Measurements from ENCODE around the gene ATF6. TPM values are rescaled to one million over a fixed set of nuclear protein-coding genes. Genes with fewer than 3 reads are reported as not detected.

ATF6 gene
- total RNA-seq, 1 experiment from 2014 or later = 20.9 TPM

DNA sequence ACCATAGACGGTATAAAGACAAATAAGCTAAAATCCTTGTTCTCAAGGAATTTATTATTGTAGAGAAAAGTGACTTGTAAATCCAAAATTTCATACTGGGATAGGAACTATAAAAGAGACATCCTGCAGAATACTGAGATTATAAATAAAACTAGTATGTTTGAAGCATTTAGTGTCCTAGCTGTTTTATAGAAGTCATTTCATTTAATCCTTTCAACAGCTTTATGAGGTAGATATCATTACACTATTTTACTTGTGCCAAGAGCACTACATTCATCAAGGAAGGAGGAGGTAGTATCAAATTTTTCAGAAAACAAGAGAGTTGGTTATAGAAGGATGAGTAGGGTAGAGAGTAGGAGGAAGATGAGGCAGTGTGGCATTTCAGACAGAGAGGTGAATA is 119.6 kb downstream of the ATF6 start:
- POLR2A ChIA-PET = no interaction called here
- intact Hi-C loops (cut with micrococcal nuclease) = no loop called here

More for the DNA sequence above, 119.6 kb downstream of the ATF6 start:
- no peaks in the 10 kb centered on the region for H4K20me1 ChIP-seq (ENCODE audit: insufficient read depth)
- no peaks in the 10 kb centered on the region for H3K79me2 ChIP-seq (ENCODE audit: insufficient read depth, low read length)
- no peaks in the 10 kb centered on the region for H3K9me2 ChIP-seq (ENCODE audit: insufficient read depth)
- BruUV-seq (replicated peaks) = no TSS peak
- H3K27ac ChIP-seq (ENCODE audit: low read depth, low read length) = no peak overlapping the region
- H3K9me3 ChIP-seq (ENCODE audit: control insufficient read depth in 1 of 2, insufficient read depth in 1 of 2, low read depth in 1 of 2, low read length in 2 of 2) = no peaks in the 10 kb centered on the region
- H3K27me3 ChIP-seq (ENCODE audit: insufficient read depth, low read length) = no peaks in the 10 kb centered on the region
- ChIA-PET CTCF (no interaction called here), RAD21 (ENCODE audit: low non-redundant PET in 1 of 2, low total read pairs in 2 of 2, uncharacterized antibody in 2 of 2, unreplicated experiment in 2 of 2) (no interaction called here)
- no peak for DNase-seq (ENCODE audit: low read depth, low spot score)
- TF ChIP-seq POLR2AphosphoS5 (IDR thresholded peaks at IDR 0.05; ENCODE audit: low read depth, low read length) = no peak
- TF ChIP-seq, protein P1, sequence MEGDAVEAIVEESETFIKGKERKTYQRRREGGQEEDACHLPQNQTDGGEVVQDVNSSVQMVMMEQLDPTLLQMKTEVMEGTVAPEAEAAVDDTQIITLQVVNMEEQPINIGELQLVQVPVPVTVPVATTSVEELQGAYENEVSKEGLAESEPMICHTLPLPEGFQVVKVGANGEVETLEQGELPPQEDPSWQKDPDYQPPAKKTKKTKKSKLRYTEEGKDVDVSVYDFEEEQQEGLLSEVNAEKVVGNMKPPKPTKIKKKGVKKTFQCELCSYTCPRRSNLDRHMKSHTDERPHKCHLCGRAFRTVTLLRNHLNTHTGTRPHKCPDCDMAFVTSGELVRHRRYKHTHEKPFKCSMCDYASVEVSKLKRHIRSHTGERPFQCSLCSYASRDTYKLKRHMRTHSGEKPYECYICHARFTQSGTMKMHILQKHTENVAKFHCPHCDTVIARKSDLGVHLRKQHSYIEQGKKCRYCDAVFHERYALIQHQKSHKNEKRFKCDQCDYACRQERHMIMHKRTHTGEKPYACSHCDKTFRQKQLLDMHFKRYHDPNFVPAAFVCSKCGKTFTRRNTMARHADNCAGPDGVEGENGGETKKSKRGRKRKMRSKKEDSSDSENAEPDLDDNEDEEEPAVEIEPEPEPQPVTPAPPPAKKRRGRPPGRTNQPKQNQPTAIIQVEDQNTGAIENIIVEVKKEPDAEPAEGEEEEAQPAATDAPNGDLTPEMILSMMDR (IDR thresholded peaks at IDR 0.05 in 2 of 3, conservative IDR thresholded peaks at IDR 0.05 in 1 of 3; ENCODE audit: borderline replicate concordance in 1 of 3, insufficient read depth in 1 of 3, low read depth in 2 of 3, low read length in 2 of 3) = no peak
- no peak for TF ChIP-seq FOSL1 (IDR thresholded peaks at IDR 0.05; ENCODE audit: low read depth)
- TF ChIP-seq EZH2phosphoT487 (IDR thresholded peaks at IDR 0.05; ENCODE audit: borderline replicate concordance) = no peak
- no peak for TF ChIP-seq ZNF274 (IDR thresholded peaks at IDR 0.05; ENCODE audit: low read depth, low read length)
- TF ChIP-seq, protein P2, sequence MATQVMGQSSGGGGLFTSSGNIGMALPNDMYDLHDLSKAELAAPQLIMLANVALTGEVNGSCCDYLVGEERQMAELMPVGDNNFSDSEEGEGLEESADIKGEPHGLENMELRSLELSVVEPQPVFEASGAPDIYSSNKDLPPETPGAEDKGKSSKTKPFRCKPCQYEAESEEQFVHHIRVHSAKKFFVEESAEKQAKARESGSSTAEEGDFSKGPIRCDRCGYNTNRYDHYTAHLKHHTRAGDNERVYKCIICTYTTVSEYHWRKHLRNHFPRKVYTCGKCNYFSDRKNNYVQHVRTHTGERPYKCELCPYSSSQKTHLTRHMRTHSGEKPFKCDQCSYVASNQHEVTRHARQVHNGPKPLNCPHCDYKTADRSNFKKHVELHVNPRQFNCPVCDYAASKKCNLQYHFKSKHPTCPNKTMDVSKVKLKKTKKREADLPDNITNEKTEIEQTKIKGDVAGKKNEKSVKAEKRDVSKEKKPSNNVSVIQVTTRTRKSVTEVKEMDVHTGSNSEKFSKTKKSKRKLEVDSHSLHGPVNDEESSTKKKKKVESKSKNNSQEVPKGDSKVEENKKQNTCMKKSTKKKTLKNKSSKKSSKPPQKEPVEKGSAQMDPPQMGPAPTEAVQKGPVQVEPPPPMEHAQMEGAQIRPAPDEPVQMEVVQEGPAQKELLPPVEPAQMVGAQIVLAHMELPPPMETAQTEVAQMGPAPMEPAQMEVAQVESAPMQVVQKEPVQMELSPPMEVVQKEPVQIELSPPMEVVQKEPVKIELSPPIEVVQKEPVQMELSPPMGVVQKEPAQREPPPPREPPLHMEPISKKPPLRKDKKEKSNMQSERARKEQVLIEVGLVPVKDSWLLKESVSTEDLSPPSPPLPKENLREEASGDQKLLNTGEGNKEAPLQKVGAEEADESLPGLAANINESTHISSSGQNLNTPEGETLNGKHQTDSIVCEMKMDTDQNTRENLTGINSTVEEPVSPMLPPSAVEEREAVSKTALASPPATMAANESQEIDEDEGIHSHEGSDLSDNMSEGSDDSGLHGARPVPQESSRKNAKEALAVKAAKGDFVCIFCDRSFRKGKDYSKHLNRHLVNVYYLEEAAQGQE (IDR thresholded peaks at IDR 0.05; ENCODE audit: low read depth) = no peak
- no peak for TF ChIP-seq EGR1 (IDR thresholded peaks at IDR 0.05; ENCODE audit: low read depth)
- no peak for TF ChIP-seq SRF (IDR thresholded peaks at IDR 0.05; ENCODE audit: low read depth)
- no peak for TF ChIP-seq EZH2 (IDR thresholded peaks at IDR 0.05)
- no peak for TF ChIP-seq YY1 (IDR thresholded peaks at IDR 0.05; ENCODE audit: extremely low read depth, insufficient replicate concordance, low read depth, low read length)
- TF ChIP-seq, protein P3, sequence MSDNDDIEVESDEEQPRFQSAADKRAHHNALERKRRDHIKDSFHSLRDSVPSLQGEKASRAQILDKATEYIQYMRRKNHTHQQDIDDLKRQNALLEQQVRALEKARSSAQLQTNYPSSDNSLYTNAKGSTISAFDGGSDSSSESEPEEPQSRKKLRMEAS (IDR thresholded peaks at IDR 0.05) = no peak
- TF ChIP-seq SP1 (IDR thresholded peaks at IDR 0.05; ENCODE audit: low read depth) = no peak
- no peak for TF ChIP-seq RAD21 (IDR thresholded peaks at IDR 0.05; ENCODE audit: low read depth)
- TF ChIP-seq, protein P4, sequence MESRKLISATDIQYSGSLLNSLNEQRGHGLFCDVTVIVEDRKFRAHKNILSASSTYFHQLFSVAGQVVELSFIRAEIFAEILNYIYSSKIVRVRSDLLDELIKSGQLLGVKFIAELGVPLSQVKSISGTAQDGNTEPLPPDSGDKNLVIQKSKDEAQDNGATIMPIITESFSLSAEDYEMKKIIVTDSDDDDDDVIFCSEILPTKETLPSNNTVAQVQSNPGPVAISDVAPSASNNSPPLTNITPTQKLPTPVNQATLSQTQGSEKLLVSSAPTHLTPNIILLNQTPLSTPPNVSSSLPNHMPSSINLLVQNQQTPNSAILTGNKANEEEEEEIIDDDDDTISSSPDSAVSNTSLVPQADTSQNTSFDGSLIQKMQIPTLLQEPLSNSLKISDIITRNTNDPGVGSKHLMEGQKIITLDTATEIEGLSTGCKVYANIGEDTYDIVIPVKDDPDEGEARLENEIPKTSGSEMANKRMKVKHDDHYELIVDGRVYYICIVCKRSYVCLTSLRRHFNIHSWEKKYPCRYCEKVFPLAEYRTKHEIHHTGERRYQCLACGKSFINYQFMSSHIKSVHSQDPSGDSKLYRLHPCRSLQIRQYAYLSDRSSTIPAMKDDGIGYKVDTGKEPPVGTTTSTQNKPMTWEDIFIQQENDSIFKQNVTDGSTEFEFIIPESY (IDR thresholded peaks at IDR 0.05; ENCODE audit: extremely low read depth, insufficient replicate concordance, low read length) = no peak
- no peak for TF ChIP-seq POLR2A (IDR thresholded peaks at IDR 0.05; ENCODE audit: borderline replicate concordance, extremely low read depth, insufficient read depth, insufficient read length)
- no peak for TF ChIP-seq TCF7L2 (IDR thresholded peaks at IDR 0.05; ENCODE audit: borderline replicate concordance, extremely low read depth, insufficient read depth, insufficient read length)
- no peak overlapping the region for H3K9ac ChIP-seq (ENCODE audit: low read length)
- peaks cover 9 to 14% of the 10 kb centered on the region in 2 experiments for H3K4me1 ChIP-seq (ENCODE audit: control insufficient read depth in 1 of 2, insufficient read depth in 2 of 2, low read length in 2 of 2)
- H3K4me2 ChIP-seq (ENCODE audit: low read length) = no peak overlapping the region
- ATAC-seq = no peak
- H3K36me3 ChIP-seq (ENCODE audit: control insufficient read depth in 1 of 2, insufficient read depth in 2 of 2, low read length in 2 of 2) = no peaks in the 10 kb centered on the region
- no peak overlapping the region for H3K4me3 ChIP-seq (replicated peaks in 1 of 2; ENCODE audit: low read depth in 1 of 2, low read length in 2 of 2)
- no peak overlapping the region for H2AFZ ChIP-seq (ENCODE audit: low read depth, low read length, poor library complexity, severe bottlenecking)

All from HCT116 (cell line).